ENCODE results near the gene FBN2.

DNA sequence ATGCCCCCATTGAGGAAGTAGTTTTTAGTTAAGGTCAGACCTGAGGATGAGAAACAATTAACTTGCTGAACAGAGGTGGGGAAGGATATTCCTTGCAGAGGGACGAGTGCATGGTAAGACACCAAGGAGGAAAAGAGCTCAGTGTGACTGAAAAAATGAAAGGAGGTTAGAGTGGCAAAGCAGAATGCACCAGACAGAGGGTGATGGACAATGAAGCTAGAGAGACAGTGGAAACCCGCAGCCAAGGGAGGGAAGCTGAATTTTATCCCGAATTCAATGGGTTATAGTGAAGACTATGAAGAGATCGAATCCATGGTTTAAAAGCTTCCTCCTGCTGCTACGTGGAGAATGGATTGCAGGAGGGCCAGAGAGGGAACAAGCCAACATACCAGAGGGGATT lies 206.8 kb downstream of the FBN2 start:
- TF ChIP-seq YY1 (IDR thresholded peaks at IDR 0.05; ENCODE audit: low read depth) (no peak), TCF12 (IDR thresholded peaks at IDR 0.05; ENCODE audit: low read depth) (no peak), EP300 (IDR thresholded peaks at IDR 0.05; ENCODE audit: borderline replicate concordance) (no peak), CEBPB (IDR thresholded peaks at IDR 0.05) (no peak), RAD21 (IDR thresholded peaks at IDR 0.05; ENCODE audit: low read depth) (no peak), TAF1 (IDR thresholded peaks at IDR 0.05; ENCODE audit: low read depth) (no peak), ZBTB7A (IDR thresholded peaks at IDR 0.05; ENCODE audit: low read depth) (no peak)
- TF ChIP-seq, protein P1, sequence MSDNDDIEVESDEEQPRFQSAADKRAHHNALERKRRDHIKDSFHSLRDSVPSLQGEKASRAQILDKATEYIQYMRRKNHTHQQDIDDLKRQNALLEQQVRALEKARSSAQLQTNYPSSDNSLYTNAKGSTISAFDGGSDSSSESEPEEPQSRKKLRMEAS (IDR thresholded peaks at IDR 0.05) = no peak
- TF ChIP-seq, protein P2, sequence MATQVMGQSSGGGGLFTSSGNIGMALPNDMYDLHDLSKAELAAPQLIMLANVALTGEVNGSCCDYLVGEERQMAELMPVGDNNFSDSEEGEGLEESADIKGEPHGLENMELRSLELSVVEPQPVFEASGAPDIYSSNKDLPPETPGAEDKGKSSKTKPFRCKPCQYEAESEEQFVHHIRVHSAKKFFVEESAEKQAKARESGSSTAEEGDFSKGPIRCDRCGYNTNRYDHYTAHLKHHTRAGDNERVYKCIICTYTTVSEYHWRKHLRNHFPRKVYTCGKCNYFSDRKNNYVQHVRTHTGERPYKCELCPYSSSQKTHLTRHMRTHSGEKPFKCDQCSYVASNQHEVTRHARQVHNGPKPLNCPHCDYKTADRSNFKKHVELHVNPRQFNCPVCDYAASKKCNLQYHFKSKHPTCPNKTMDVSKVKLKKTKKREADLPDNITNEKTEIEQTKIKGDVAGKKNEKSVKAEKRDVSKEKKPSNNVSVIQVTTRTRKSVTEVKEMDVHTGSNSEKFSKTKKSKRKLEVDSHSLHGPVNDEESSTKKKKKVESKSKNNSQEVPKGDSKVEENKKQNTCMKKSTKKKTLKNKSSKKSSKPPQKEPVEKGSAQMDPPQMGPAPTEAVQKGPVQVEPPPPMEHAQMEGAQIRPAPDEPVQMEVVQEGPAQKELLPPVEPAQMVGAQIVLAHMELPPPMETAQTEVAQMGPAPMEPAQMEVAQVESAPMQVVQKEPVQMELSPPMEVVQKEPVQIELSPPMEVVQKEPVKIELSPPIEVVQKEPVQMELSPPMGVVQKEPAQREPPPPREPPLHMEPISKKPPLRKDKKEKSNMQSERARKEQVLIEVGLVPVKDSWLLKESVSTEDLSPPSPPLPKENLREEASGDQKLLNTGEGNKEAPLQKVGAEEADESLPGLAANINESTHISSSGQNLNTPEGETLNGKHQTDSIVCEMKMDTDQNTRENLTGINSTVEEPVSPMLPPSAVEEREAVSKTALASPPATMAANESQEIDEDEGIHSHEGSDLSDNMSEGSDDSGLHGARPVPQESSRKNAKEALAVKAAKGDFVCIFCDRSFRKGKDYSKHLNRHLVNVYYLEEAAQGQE (IDR thresholded peaks at IDR 0.05; ENCODE audit: low read depth) = no peak
- TF ChIP-seq, protein P3, sequence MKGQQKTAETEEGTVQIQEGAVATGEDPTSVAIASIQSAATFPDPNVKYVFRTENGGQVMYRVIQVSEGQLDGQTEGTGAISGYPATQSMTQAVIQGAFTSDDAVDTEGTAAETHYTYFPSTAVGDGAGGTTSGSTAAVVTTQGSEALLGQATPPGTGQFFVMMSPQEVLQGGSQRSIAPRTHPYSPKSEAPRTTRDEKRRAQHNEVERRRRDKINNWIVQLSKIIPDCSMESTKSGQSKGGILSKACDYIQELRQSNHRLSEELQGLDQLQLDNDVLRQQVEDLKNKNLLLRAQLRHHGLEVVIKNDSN (IDR thresholded peaks at IDR 0.05) = no peak
